Transverse colon (tissue), 3 donors: ENCODE data around the gene HSDL1.

Source experiments
- EP300 ChIP-seq: sonication (generic); formaldehyde crosslinking; IDR thresholded peaks from one replicate; pipeline ENCODE4 v1.6.1; 2017; ENCODE audit warnings: antibody characterized with exemption, low read depth
- POLR2A ChIP-seq: fragments of 450-650 bp; IDR thresholded peaks from one replicate; pipeline ENCODE4 v1.6.1; 2016; ENCODE audit warnings: antibody characterized with exemption, mild to moderate bottlenecking, moderate library complexity
- TF ChIP-seq, protein P1 (sequence below), 5 experiments: fragments of 200-600 bp in 3 of 5; fragments of 450-650 bp in 2 of 5; sonication (generic) in 3 of 5; IDR thresholded peaks; 1 replicate in 2 of 5; 2 replicates in 3 of 5; pipeline ENCODE4 v1.5.1; 2016 to 2017; ENCODE audit warnings: antibody characterized with exemption in 5 of 5, inconsistent platforms in 3 of 5, mild to moderate bottlenecking in 2 of 5, moderate library complexity in 1 of 5

DNA sequence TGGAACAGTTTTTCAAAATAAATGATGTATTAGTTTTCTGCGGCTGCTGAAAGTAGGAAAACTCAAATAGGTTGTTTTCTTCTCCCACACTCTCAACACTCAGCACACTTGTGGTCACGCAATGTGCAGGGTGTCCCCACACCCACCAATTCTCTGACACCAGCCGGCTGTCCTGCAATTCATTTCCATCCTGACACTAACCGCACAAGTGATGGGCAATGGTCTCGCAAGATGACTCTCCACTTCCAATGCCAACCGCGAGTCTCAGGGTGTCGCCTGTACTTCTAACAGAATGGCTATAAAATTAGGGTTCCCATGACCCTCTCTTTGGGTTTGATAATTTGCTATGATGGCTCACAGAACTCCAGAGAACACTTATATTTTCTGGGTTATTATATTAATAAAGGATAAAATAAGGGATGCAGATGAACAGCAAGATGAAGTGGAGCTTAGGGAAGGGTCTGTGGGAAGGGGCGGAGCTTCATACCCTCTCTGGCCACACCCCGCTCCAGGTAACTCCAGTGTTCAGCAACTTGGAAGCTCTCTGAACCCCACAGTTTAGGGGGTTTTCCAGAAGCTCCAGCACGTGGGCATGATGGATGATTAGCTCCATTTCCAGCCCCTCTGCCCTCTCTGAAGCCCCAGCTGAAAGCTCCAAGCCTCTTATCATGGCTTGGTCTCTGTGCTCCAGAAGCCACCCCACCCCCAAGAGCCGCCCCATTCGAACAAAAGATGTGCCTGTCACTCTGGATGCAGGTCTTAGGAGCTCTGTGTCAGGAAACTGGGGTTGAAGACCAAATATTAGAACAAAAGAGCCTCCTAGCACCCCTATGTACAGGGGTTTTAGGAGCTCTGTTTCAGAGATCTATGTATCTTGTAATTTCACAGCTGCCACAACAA lies 22.1 kb upstream of the HSDL1 start:
- TF ChIP-seq, protein P1, sequence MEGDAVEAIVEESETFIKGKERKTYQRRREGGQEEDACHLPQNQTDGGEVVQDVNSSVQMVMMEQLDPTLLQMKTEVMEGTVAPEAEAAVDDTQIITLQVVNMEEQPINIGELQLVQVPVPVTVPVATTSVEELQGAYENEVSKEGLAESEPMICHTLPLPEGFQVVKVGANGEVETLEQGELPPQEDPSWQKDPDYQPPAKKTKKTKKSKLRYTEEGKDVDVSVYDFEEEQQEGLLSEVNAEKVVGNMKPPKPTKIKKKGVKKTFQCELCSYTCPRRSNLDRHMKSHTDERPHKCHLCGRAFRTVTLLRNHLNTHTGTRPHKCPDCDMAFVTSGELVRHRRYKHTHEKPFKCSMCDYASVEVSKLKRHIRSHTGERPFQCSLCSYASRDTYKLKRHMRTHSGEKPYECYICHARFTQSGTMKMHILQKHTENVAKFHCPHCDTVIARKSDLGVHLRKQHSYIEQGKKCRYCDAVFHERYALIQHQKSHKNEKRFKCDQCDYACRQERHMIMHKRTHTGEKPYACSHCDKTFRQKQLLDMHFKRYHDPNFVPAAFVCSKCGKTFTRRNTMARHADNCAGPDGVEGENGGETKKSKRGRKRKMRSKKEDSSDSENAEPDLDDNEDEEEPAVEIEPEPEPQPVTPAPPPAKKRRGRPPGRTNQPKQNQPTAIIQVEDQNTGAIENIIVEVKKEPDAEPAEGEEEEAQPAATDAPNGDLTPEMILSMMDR (IDR thresholded peaks at IDR 0.05): no peak
- TF ChIP-seq EP300 (no peak), POLR2A (no peak)
